ENCODE data around the gene NAGK.

The NAGK gene

DNA sequence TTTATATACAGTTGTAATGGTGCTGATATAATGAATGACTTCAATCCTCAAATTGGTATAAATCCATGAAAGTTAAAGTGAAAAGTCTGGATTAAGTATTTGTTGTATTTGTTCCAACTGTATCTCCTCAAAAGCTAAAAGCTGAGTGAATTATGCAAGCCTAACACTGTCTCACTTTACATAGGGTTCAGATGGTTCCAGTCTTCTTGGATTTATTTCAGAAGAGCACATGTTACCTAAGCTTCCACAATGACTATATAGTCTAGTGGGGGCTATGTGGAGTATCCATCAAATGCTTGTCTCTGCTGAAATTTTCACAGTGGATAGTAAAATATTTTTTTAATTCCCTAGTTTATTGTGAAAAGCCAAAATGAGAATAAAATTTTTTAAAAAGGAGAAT is 48.6 kb downstream of the NAGK start:
- no peak for DNase-seq

DNA sequence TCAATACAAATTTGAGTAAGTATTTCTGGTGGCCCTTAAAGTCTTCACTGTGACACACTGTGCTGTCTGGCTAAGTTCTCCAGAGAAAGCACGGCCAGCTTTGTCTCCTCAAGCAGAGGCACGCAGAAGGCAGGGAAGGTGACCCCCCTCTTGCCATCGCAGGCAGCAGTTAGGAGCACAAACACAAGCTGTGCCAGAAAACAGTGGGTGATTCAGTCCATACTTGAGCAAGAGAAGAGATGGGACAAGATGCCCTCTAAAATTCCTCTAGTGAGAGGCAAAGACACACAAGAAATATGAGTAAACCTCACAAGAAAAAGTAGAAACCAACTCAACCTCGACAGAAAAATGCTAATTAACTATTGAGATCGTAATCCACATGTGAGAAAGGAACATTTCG is 51.7 kb downstream of the NAGK start:
- DNase-seq, result no peak

DNA sequence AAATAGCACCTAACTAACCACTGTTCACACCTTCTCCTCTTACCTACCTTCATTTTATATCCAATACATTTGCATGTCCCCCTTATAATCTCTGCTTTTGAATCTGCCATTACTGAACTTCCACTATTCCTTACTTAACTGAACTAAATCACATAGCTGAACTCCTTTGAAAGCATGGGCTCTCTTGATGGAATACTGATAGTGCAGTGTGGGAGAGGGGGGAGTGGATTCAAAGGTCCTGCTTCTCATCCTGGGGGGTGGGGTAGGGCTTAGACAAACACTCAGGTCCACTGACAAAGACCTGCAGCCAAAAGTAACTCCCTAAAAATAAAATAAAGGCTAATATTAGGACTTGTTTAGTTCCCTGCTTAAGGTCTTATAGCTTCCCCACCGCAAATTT is 53.0 kb downstream of the NAGK start:
- no peak for DNase-seq

DNA sequence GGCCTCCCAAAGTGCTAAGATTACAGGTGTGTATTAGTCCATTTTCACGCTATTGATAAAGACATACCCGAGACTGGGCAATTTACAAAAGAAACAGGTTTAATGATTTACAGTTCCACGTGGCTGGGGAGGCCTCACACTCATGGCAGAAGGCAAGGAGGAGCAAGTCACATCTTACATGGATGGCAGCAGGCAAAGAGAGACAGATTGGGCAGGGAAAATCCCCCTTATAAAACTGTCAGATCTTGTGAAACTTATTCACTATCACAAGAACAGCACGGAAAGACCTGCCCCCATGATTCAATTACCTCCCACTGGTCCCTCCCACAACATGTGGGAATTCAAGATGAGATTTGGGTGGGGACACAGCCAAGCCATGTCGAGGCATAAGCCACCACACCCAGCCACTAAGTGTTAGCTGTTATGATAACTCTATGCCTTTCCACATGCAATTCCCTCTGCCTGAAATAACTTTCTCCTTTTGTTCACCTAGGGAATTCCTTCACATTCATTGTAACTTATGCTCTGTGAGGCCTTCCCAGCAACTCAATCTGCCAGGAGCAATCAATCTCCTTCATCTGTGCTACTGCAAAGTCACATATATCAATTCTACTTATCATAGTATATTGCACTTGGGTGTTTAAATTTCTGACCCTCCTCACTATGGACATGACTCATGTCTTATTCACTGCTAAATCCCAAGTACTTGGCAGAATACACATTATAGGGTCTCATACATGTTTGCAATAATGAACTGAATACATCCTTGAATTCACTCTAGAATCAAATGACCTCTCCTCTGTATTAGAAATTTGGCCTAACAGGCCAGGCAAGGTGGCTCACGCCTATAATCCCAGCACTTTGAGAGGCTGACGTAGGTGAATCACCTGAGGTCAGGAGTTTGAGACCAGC is 54.2 kb downstream of the NAGK start:
- no peak for DNase-seq

DNA sequence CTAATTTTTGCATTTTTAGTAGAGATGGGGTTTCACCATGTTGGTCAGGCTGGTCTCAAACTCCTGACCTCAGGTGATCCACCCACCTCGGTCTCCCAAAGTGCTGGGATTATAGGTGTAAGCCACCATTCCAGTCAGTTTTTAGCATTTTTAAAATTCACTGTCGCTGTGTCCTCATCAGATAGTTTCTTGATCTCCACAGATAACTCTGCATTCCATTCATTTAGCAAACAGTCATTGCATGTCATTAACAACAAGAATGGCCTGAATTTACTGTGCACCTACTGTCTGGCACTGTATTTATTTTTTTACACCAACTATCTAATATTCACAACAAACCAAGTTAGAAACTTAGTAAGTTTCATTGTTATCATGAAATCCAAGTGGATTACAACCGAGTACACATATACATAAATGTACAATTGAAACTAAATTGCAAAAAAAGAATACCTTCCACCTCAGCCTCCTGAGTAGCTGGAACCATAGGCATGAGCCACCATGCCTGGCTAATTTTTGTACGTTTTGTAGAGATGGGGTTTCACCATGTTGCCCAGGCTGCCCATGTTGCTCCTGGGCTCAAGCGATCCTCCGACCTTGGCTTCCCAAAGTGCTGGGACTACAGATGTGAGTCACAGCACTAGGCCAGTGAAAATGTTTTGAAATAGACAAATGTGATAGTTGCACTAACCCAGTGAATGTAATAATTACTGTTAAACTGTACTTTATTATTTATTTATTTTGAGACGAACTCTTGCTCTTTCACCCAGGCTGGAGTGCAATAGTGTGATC is 57.3 kb downstream of the NAGK start:
- no peak for DNase-seq

DNA sequence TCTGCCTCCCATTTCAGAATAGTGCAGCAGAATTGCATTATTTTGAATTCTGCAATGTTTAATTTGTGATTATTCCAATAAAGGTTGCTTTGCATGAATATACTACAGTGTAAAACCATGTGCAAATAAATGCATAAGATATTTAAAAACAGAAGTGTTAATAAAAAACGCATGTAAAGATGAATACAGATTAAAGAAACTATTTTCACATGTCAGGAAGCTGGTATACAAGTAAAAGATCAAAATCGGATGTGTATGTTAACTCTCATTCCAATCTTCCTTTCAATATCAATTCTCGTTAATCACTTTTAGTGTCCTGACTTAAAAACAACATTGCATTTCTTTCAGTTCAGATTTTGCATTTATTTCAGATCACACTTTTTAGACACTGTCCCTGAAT is 58.5 kb downstream of the NAGK start:
- DNase-seq, result no peak
